ENCODE measurements around the gene TMEM132C.

Gene TMEM132C

DNA sequence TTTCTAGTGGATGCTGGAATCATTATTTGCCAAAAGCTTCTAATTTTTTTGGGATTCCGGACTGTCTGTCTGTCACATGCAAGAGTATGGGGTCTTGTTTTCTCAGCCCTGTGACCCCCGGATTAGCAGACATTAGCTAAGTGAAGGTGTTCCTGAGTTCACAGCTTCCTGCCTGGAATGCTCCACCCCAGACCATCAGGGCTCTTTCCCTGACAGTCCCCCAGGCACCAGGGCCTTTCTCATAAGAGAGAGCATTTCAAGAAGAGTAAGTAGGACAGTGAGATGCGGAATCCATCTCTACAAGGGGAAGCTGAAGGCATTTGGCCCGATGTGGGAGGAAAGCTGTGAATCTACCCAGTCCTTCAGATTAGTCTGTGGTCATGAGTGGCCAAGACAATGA is 427.5 kb downstream of the TMEM132C start:
- H4K20me1 ChIP-seq (ENCODE audit: control insufficient read depth, insufficient read depth, low read depth, low read length) = no peaks in the 10 kb centered on the region
- no peaks in the 10 kb centered on the region; the same call in 1 of the 2 replicates for H3K9me3 ChIP-seq (ENCODE audit: control insufficient read depth, insufficient read depth, low read length)
- H3K4me3 ChIP-seq (ENCODE audit: low read length) = no peak overlapping the region
- no peaks in the 10 kb centered on the region for H3F3A ChIP-seq (ENCODE audit: control insufficient read depth, insufficient read depth)
- H3K4me2 ChIP-seq (ENCODE audit: low read length) = no peak overlapping the region
- no peaks in the 10 kb centered on the region for H3K79me2 ChIP-seq (ENCODE audit: control insufficient read depth, low read length)
- TF ChIP-seq EZH2phosphoT487 (IDR thresholded peaks at IDR 0.05; ENCODE audit: borderline replicate concordance, low read length) = no peak
- TF ChIP-seq, protein P1, sequence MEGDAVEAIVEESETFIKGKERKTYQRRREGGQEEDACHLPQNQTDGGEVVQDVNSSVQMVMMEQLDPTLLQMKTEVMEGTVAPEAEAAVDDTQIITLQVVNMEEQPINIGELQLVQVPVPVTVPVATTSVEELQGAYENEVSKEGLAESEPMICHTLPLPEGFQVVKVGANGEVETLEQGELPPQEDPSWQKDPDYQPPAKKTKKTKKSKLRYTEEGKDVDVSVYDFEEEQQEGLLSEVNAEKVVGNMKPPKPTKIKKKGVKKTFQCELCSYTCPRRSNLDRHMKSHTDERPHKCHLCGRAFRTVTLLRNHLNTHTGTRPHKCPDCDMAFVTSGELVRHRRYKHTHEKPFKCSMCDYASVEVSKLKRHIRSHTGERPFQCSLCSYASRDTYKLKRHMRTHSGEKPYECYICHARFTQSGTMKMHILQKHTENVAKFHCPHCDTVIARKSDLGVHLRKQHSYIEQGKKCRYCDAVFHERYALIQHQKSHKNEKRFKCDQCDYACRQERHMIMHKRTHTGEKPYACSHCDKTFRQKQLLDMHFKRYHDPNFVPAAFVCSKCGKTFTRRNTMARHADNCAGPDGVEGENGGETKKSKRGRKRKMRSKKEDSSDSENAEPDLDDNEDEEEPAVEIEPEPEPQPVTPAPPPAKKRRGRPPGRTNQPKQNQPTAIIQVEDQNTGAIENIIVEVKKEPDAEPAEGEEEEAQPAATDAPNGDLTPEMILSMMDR (IDR thresholded peaks at IDR 0.05; ENCODE audit: low read depth, low read length, poor library complexity, severe bottlenecking) = no peak
- no peaks in the 10 kb centered on the region for H3K36me3 ChIP-seq (ENCODE audit: control insufficient read depth, low read length)
- H3K27ac ChIP-seq (ENCODE audit: low read depth, low read length) = no peak overlapping the region
- H3K27me3 ChIP-seq (ENCODE audit: control insufficient read depth, low read length) = no peaks in the 10 kb centered on the region
- no peaks in the 10 kb centered on the region for H3K4me1 ChIP-seq (ENCODE audit: control insufficient read depth, low read length)
- H3K9me2 ChIP-seq (replicated peaks; ENCODE audit: control insufficient read depth, low read length) = no peaks in the 10 kb centered on the region

DNA sequence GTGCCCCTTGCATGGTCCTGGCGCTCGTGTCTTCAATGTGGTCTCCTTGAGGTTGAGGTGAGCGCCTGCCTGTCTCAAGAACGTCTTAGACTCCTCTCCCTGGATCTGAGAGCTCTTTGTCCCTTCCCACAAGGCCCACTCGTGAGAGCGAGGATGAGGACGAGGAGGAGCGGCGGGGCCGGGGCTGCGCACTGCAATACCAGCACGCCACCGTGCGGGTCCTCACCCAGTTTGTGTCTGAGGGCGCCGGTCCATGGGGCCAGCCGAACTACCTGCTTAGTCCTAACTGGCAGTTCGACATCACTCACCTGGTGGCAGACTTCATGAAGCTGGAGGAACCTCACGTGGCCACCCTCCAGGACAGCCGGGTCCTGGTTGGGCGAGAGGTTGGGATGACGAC is 428.7 kb downstream of the TMEM132C start:
- no peaks in the 10 kb centered on the region for H3K27me3 ChIP-seq (ENCODE audit: control insufficient read depth, low read length)
- no peaks in the 10 kb centered on the region for H3K4me1 ChIP-seq (ENCODE audit: control insufficient read depth, low read length)
- H3K36me3 ChIP-seq (ENCODE audit: control insufficient read depth, low read length) = no peaks in the 10 kb centered on the region
- H3K79me2 ChIP-seq (ENCODE audit: control insufficient read depth, low read length) = no peaks in the 10 kb centered on the region
- no peaks in the 10 kb centered on the region for H4K20me1 ChIP-seq (ENCODE audit: control insufficient read depth, insufficient read depth, low read depth, low read length)
- H3K4me3 ChIP-seq (ENCODE audit: low read length) = no peak overlapping the region
- no peak overlapping the region for H3K4me2 ChIP-seq (ENCODE audit: low read length)
- H3K9me3 ChIP-seq (ENCODE audit: control insufficient read depth, insufficient read depth, low read length) = no peaks in the 10 kb centered on the region; the same call in 1 of the 2 replicates
- no peaks in the 10 kb centered on the region for H3K9me2 ChIP-seq (replicated peaks; ENCODE audit: control insufficient read depth, low read length)
- H3F3A ChIP-seq (ENCODE audit: control insufficient read depth, insufficient read depth) = no peaks in the 10 kb centered on the region
- no peak for TF ChIP-seq EZH2phosphoT487 (IDR thresholded peaks at IDR 0.05; ENCODE audit: borderline replicate concordance, low read length)
- TF ChIP-seq, protein P1 (IDR thresholded peaks at IDR 0.05; ENCODE audit: low read depth, low read length, poor library complexity, severe bottlenecking) = no peak
- no peak overlapping the region for H3K27ac ChIP-seq (ENCODE audit: low read depth, low read length)

DNA sequence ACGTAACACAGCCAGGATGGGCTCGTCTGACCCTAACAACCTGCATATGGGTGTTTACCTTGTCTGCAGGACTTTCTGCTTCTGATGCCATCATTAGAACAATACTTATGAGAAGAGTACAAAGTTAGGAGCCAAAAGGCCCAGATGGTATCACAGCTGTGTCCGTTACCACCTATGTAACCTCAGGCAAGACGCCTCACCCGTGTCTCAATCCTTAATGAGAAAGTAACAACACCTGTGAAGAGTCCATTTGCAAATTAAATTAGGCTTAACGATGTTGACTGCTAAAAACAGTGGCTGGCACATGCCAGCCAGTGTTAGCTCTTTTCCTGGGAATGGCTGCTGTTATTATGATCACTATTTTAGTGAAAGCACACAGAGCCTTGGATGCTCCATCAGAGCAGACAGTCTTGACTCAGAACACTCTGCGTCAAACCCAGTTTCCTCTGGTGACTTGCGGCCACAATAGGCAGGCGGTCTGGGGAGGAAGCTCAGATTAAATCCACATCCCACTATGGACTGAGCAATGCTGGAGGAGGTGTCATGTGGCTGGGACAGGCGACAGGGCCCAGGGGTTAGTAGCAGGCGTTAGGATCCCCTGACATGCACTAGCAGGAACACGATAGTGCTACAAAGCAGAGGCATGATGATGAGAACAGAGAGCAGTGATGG is 431.5 kb downstream of the TMEM132C start:
- Histone ChIP-seq H3K79me2 (ENCODE audit: control insufficient read depth, low read length) (no peaks in the 10 kb centered on the region), H3K9me2 (replicated peaks; ENCODE audit: control insufficient read depth, low read length) (no peaks in the 10 kb centered on the region), H3K4me1 (ENCODE audit: control insufficient read depth, low read length) (no peaks in the 10 kb centered on the region), H3K9me3 (ENCODE audit: control insufficient read depth, insufficient read depth, low read length) (no peaks in the 10 kb centered on the region; the same call in 1 of the 2 replicates), H3K27ac (ENCODE audit: low read depth, low read length) (no peak overlapping the region), H4K20me1 (ENCODE audit: control insufficient read depth, insufficient read depth, low read depth, low read length) (no peaks in the 10 kb centered on the region), H3K4me3 (ENCODE audit: low read length) (no peak overlapping the region), H3K4me2 (ENCODE audit: low read length) (no peak overlapping the region), H3K27me3 (ENCODE audit: control insufficient read depth, low read length) (no peaks in the 10 kb centered on the region), H3K36me3 (ENCODE audit: control insufficient read depth, low read length) (no peaks in the 10 kb centered on the region), H3F3A (ENCODE audit: control insufficient read depth, insufficient read depth) (no peaks in the 10 kb centered on the region)
- no peak for TF ChIP-seq EZH2phosphoT487 (IDR thresholded peaks at IDR 0.05; ENCODE audit: borderline replicate concordance, low read length)
- TF ChIP-seq, protein P1 (IDR thresholded peaks at IDR 0.05; ENCODE audit: low read depth, low read length, poor library complexity, severe bottlenecking) = no peak

Measured in DOHH2 (cell line).